HT1080 (cell line): ENCODE data around the gene ATRX. TPM values are rescaled to one million over a fixed set of nuclear protein-coding genes. Genes with fewer than 3 reads are reported as not detected.
"Not testable (repeated sequence)": the region's sequence is repeated elsewhere in the genome, so short reads cannot be mapped to it uniquely, and the experiment has no call there.

ENCODE experiments used
- DNase-seq: peaks from one replicate; pipeline ENCODE4 v3.0.0-alpha.2; 2015; ENCODE audit warnings: low read depth
- total RNA-seq: library from RNA; depleted of rRNA; stranded (reverse); fragments of >200 nt; shearing (Covaris generic); gene quantifications from 2 replicates; pipeline ENCODE4 v1.2.3, GENCODE V29; 2014

Gene ATRX
- total RNA-seq, 1 experiment from 2014 or later: 41.2 TPM

GRCh38 chrX:77742788-77743476 lies 43.1 kb downstream of the ATRX start:
- DNase-seq: no peak

GRCh38 chrX:77740376-77740905 lies 45.6 kb downstream of the ATRX start:
- DNase-seq: no peak

- DNase-seq: no peak
These were observed 52.7 kb downstream of the ATRX start for GRCh38 chrX:77733342-77733741.

GRCh38 chrX:77731821-77732419 lies 54.1 kb downstream of the ATRX start:
- no peak for DNase-seq

- DNase-seq: not testable (repeated sequence)
These were observed 59.9 kb downstream of the ATRX start for GRCh38 chrX:77726095-77726494.

- DNase-seq: no peak
These were observed 62.3 kb downstream of the ATRX start for GRCh38 chrX:77723681-77724080.

- DNase-seq: no peak
These were observed 66.6 kb downstream of the ATRX start for GRCh38 chrX:77719388-77719787.

- no peak for DNase-seq
These were observed 81.1 kb downstream of the ATRX start for GRCh38 chrX:77704881-77705280.

- DNase-seq: no peak
These were observed 87.8 kb downstream of the ATRX start for GRCh38 chrX:77698242-77698641.

- no peak for DNase-seq
These were observed 91.5 kb downstream of the ATRX start for GRCh38 chrX:77694491-77694890.

GRCh38 chrX:77693594-77693993 lies 92.4 kb downstream of the ATRX start:
- DNase-seq: no peak

GRCh38 chrX:77691916-77692315 lies 94.1 kb downstream of the ATRX start:
- DNase-seq: no peak

- no peak for DNase-seq
These were observed 96.6 kb downstream of the ATRX start for GRCh38 chrX:77689376-77689775.

GRCh38 chrX:77685683-77686082 lies 100.3 kb downstream of the ATRX start:
- not testable (repeated sequence) for DNase-seq

GRCh38 chrX:77679144-77679543 lies 106.9 kb downstream of the ATRX start:
- DNase-seq: no peak

GRCh38 chrX:77675986-77676385 lies 110.0 kb downstream of the ATRX start:
- no peak for DNase-seq

- peak; percentile 78 for DNase-seq
These were observed 117.4 kb downstream of the ATRX start for GRCh38 chrX:77668391-77669237.

GRCh38 chrX:77658886-77659285 lies 127.1 kb downstream of the ATRX start:
- no peak for DNase-seq

- DNase-seq: no peak
These were observed 133.9 kb downstream of the ATRX start for GRCh38 chrX:77652095-77652494.

- no peak for DNase-seq
These were observed 145.3 kb downstream of the ATRX start for GRCh38 chrX:77640702-77641101.

- DNase-seq: no peak
These were observed 146.2 kb downstream of the ATRX start for GRCh38 chrX:77639820-77640219.

GRCh38 chrX:77638397-77638796 lies 147.6 kb downstream of the ATRX start:
- no peak for DNase-seq
